Astrocyte of the spinal cord (primary cell): ENCODE measurements around the gene RHOF.

Experiments
- DNase-seq: peaks from one replicate; pipeline ENCODE4 v3.0.0; 2011; ENCODE audit warnings: low read depth, low spot score
- H3K4me3 ChIP-seq: 2 replicates; pipeline ENCODE4 v1.5.1; 2011; ENCODE audit warnings: low read depth, mild to moderate bottlenecking, low read length, moderate library complexity
- in situ Hi-C: cut with HindIII; loops from 2 replicates; pipeline ENCODE4 v1.10.0; 2017; ENCODE audit warnings: low sequenced_read_pairs
- TF ChIP-seq, protein P1 (sequence below): IDR thresholded peaks from 2 replicates; pipeline ENCODE4 v1.5.1; 2012; ENCODE audit warnings: low read depth, mild to moderate bottlenecking, low read length, inconsistent platforms

Gene RHOF

DNA sequence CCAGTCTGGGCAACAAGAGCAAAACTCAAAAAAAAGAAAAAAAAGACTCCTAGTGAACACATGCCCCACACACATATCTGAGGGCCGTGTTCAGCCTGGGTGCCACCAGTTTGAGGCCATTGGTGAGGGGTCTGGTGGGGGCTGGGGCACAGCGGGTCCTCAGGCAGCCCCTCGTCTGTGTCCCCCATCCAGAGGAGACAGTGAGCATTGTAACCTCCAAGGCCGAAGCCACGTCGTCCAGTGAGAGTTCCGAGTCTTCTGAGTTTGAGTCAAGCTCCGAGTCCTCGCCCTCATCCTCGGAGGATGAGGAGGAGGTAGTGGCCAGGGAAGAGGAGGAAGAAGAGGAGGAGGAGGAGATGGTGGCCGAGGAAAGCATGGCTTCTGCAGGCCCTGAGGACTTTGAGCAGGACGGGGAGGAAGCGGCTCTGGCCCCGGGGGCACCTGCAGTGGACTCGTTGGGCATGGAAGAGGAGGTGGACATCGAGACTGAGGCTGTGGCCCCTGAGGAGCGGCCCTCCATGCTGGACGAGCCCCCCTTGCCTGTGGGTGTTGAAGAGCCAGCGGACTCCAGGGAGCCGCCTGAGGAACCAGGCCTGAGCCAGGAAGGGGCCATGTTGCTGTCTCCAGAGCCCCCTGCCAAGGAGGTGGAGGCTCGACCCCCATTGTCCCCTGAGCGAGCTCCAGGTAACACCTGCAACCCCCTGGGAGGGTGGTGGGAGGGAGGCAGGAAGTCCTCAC, 25.9 kb upstream of the RHOF start:
- no peak for DNase-seq
- TF ChIP-seq, protein P1, sequence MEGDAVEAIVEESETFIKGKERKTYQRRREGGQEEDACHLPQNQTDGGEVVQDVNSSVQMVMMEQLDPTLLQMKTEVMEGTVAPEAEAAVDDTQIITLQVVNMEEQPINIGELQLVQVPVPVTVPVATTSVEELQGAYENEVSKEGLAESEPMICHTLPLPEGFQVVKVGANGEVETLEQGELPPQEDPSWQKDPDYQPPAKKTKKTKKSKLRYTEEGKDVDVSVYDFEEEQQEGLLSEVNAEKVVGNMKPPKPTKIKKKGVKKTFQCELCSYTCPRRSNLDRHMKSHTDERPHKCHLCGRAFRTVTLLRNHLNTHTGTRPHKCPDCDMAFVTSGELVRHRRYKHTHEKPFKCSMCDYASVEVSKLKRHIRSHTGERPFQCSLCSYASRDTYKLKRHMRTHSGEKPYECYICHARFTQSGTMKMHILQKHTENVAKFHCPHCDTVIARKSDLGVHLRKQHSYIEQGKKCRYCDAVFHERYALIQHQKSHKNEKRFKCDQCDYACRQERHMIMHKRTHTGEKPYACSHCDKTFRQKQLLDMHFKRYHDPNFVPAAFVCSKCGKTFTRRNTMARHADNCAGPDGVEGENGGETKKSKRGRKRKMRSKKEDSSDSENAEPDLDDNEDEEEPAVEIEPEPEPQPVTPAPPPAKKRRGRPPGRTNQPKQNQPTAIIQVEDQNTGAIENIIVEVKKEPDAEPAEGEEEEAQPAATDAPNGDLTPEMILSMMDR: no peak
- in situ Hi-C loops: no loop called here
- H3K4me3 ChIP-seq: no peak overlapping the region

DNA sequence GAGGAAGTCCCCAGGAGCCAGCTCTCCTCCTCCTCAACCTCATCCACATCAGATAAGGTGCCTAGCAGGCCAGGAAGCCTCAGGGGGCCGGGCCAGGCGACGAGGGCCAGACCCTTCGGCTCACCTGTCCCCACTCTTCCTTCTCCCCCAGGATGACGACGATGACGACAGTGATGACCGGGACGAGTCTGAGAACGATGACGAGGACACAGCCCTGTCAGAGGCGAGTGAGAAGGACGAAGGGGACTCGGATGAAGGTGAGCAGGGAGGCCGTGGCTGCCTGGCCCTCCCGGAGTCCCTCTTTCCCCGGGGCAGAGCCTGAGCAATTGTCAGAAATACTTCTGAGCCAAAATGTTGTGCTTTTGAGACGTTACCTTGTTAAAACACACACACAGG, 24.2 kb upstream of the RHOF start:
- in situ Hi-C loops: no loop called here
- H3K4me3 ChIP-seq: no peak overlapping the region
- TF ChIP-seq, protein P1: no peak
- no peak for DNase-seq

DNA sequence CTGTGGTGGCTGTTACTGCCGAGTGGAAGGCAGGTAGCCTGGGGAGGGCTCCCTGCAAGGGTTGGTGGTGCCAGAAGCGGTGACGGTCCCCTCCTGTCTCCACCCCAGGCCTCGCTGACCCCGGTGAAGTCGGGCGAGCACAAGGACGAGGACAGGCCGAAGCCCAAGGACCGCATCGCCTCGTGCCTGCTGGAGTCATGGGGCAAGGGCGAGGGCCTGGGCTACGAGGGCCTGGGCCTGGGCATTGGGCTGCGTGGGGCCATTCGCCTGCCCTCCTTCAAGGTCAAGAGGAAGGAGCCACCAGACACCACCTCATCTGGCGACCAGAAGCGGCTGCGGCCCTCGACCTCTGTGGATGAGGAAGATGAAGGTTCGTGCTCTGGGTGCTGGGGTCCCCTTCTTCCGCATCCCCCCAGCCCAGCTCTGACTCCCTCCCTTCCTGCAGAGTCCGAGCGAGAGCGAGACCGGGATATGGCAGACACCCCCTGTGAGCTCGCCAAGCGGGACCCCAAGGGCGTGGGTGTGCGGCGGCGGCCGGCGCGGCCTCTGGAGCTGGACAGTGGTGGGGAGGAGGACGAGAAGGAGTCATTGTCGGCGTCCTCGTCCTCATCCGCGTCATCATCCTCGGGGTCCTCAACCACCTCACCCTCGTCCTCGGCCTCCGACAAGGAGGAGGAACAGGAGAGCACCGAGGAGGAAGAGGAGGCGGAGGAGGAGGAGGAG, 23.6 kb upstream of the RHOF start:
- TF ChIP-seq, protein P1: no peak
- no peak overlapping the region for H3K4me3 ChIP-seq
- in situ Hi-C loops: no loop called here
- no peak for DNase-seq

DNA sequence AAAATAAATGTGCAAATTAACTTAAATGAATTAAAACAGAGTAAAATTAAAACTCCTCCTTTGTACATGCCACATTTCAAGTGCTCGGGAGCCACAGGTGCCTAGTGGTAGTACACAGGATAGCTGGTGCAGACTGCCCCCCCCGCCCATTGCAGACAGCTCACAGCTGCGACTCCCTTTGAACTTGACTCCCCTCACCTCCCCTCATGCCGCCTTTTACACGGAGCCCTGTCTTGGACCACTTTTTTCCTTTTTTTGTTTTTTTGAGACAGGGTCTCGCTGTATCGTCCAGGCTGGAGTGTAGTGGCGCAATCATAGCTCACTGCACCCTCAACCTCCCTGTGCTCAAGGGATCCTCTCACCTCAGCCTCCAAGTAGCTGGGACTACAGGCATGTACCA, 21.8 kb upstream of the RHOF start:
- TF ChIP-seq, protein P1: no peak
- in situ Hi-C loops: no loop called here
- H3K4me3 ChIP-seq: no peak overlapping the region
- no peak for DNase-seq

- TF ChIP-seq, protein P1: no peak
- in situ Hi-C loops: no loop called here
- no peak overlapping the region for H3K4me3 ChIP-seq
- DNase-seq: no peak
Observed at GRCh38 chr12:121814429-121815119, 21.1 kb upstream of the RHOF start.

DNA sequence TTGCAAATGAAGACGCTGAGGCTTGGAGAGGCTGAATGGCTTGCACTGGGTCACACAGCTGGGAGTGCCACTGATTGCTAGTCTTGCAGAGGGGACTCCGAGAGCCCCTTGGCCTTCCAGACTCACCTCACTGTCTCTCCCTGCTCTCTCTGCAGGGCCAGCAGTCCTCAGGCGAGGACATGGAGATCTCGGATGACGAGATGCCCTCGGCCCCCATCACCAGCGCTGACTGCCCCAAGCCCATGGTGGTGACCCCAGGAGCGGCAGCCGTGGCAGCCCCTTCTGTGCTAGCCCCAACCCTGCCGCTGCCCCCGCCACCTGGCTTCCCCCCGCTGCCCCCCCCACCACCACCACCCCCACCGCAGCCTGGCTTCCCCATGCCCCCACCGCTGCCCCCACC, 20.5 kb upstream of the RHOF start:
- in situ Hi-C loops: no loop called here
- no peak overlapping the region for H3K4me3 ChIP-seq
- DNase-seq: no peak
- TF ChIP-seq, protein P1: no peak
